Measurements from ENCODE around the gene GOLGA6A. TPM values are rescaled to one million over a fixed set of nuclear protein-coding genes. Genes with fewer than 3 reads are reported as not detected.
"Not testable (repeated sequence)": the region's sequence is repeated elsewhere in the genome, so short reads cannot be mapped to it uniquely, and the experiment has no call there.

Gene GOLGA6A
- under 1 TPM in 1 of 6 donors, not detected in 5; 0.30 TPM for total RNA-seq

GRCh38 chr15:74082450-74082849 lies at the start of gene GOLGA6A:
TSS of gene GOLGA6A (minus strand) at chr15:74082550. CDS start at chr15:74082509, 41 bp downstream.
- not testable (repeated sequence) for ATAC-seq (ENCODE audit: low FRiP score in 2 of 2); H3K4me1 ChIP-seq; H3K9me3 ChIP-seq; DNase-seq; H3K27me3 ChIP-seq; H3K27ac ChIP-seq; H3K36me3 ChIP-seq; H3K4me3 ChIP-seq
- no CpG with 5 or more reads among the region's 7 CpGs for WGBS, 2 donors

- Histone ChIP-seq H3K9me3 (no peaks in the 10 kb centered on the region), H3K27ac (no peak overlapping the region), H3K4me1 (peaks cover 40 to 74% (median 57%) of the 10 kb centered on the region in 4 donors), H3K4me3 (no peak overlapping the region), H3K27me3 (peaks cover 4 to 91% (median 51%) of the 10 kb centered on the region in 4 donors), H3K36me3 (no peaks in the 10 kb centered on the region)
- TF ChIP-seq POLR2AphosphoS5 (IDR thresholded peaks at IDR 0.05) (no peak), CTCF (IDR thresholded peaks at IDR 0.05) (no peak), EP300 (IDR thresholded peaks at IDR 0.05) (no peak), POLR2A (IDR thresholded peaks at IDR 0.05) (no peak)
- DNase-seq, result no peak
- 34 to 46% methylated on average over 18 to 20 of the region's 20 CpGs for WGBS, 2 donors
- ATAC-seq (ENCODE audit: low FRiP score in 2 of 2), result no peak
Measured at GRCh38 chr15:74131628-74132413, 49.5 kb upstream of the GOLGA6A start.

- Histone ChIP-seq H3K4me3 (no peak overlapping the region), H3K9me3 (no peaks in the 10 kb centered on the region), H3K27ac (no peak overlapping the region), H3K4me1 (peaks cover 34 to 66% (median 50%) of the 10 kb centered on the region in 4 donors), H3K27me3 (peaks cover 4 to 83% (median 50%) of the 10 kb centered on the region in 4 donors), H3K36me3 (no peaks in the 10 kb centered on the region)
- ATAC-seq (ENCODE audit: low FRiP score in 2 of 2), result no peak
- WGBS, 2 donors, result 26 to 43% methylated on average over 28 of the region's 28 CpGs
- TF ChIP-seq CTCF (IDR thresholded peaks at IDR 0.05) (no peak), EP300 (IDR thresholded peaks at IDR 0.05) (no peak)
- peak in 1 of 2 donors; percentile 53 for DNase-seq
Measured at GRCh38 chr15:74130849-74131627, 48.7 kb upstream of the GOLGA6A start.

GRCh38 chr15:74130155-74130848 lies 48.0 kb upstream of the GOLGA6A start, which contains the start of gene ISLR2:
TSS of gene ISLR2 (plus strand) at chr15:74130586. CDS start at chr15:74132755, 2,169 bp downstream.
- TF ChIP-seq EP300 (IDR thresholded peaks at IDR 0.05) (no peak), POLR2A (IDR thresholded peaks at IDR 0.05) (no peak), POLR2AphosphoS5 (IDR thresholded peaks at IDR 0.05) (no peak), CTCF (IDR thresholded peaks at IDR 0.05) (no peak)
- no peak for ATAC-seq (ENCODE audit: low FRiP score in 2 of 2)

More at GRCh38 chr15:74130155-74130848, 48.0 kb upstream of the GOLGA6A start, which contains the start of gene ISLR2:
- peak in 1 of 2 donors; percentile 69 for DNase-seq
- Histone ChIP-seq H3K27me3 (peaks cover 4 to 76% (median 47%) of the 10 kb centered on the region in 4 donors), H3K9me3 (no peaks in the 10 kb centered on the region), H3K4me3 (no peak within 1 kb of the TSS), H3K4me1 (peaks cover 26 to 59% (median 43%) of the 10 kb centered on the region in 4 donors), H3K27ac (no peak within 1 kb of the TSS), H3K36me3 (no peaks in the 10 kb centered on the region)
- WGBS, 2 donors, result 4 to 6% methylated on average over 15 to 47 of the region's 53 CpGs

All from upper lobe of left lung (tissue), 6 donors.